ENCODE measurements around the gene ABHD12. TPM values are rescaled to one million over a fixed set of nuclear protein-coding genes. Genes with fewer than 3 reads are reported as not detected.

Gene ABHD12
- total RNA-seq, 3 donors from 2014 or later = 26.9 to 67.7 (median 53.4) TPM

DNA sequence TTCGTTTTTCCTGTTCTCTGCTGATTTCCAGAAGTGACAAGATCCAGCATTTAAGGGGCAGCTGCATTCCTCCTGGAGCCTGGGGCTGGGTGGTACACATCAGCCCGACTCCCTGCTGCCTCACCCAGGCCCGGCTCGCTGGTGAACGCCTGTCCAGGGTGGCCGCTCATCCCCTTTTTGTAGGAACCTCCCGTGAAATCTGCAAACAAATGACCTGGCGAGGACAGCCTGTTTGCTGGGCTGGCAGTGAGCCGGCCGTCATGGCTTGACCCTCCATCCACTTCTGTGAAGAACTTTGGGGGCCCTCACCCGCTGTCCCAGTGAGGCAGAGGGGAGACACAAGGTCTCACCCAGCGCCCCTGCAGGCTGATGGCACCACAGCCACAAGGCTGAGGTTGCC, 103.7 kb downstream of the ABHD12 start:
- no peaks in the 10 kb centered on the region for H3K4me1 ChIP-seq
- peaks cover 15% of the 10 kb centered on the region for H3K36me3 ChIP-seq
- no peak for TF ChIP-seq POLR2A (IDR thresholded peaks at IDR 0.05)
- TF ChIP-seq, protein P1, sequence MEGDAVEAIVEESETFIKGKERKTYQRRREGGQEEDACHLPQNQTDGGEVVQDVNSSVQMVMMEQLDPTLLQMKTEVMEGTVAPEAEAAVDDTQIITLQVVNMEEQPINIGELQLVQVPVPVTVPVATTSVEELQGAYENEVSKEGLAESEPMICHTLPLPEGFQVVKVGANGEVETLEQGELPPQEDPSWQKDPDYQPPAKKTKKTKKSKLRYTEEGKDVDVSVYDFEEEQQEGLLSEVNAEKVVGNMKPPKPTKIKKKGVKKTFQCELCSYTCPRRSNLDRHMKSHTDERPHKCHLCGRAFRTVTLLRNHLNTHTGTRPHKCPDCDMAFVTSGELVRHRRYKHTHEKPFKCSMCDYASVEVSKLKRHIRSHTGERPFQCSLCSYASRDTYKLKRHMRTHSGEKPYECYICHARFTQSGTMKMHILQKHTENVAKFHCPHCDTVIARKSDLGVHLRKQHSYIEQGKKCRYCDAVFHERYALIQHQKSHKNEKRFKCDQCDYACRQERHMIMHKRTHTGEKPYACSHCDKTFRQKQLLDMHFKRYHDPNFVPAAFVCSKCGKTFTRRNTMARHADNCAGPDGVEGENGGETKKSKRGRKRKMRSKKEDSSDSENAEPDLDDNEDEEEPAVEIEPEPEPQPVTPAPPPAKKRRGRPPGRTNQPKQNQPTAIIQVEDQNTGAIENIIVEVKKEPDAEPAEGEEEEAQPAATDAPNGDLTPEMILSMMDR (IDR thresholded peaks at IDR 0.05) = no peak
- TF ChIP-seq POLR2AphosphoS5 (IDR thresholded peaks at IDR 0.05) = no peak
- peak in 1 of 2 donors; percentile 30 for DNase-seq (ENCODE audit: low spot score in 2 of 2)
- H3K4me3 ChIP-seq = no peak overlapping the region
- no peaks in the 10 kb centered on the region for H3K9me3 ChIP-seq
- H3K27ac ChIP-seq = no peak overlapping the region
- no peaks in the 10 kb centered on the region for H3K27me3 ChIP-seq
- intact Hi-C loops (cut with DNase I; ENCODE audit: low total_unique reads) = no loop called here

DNA sequence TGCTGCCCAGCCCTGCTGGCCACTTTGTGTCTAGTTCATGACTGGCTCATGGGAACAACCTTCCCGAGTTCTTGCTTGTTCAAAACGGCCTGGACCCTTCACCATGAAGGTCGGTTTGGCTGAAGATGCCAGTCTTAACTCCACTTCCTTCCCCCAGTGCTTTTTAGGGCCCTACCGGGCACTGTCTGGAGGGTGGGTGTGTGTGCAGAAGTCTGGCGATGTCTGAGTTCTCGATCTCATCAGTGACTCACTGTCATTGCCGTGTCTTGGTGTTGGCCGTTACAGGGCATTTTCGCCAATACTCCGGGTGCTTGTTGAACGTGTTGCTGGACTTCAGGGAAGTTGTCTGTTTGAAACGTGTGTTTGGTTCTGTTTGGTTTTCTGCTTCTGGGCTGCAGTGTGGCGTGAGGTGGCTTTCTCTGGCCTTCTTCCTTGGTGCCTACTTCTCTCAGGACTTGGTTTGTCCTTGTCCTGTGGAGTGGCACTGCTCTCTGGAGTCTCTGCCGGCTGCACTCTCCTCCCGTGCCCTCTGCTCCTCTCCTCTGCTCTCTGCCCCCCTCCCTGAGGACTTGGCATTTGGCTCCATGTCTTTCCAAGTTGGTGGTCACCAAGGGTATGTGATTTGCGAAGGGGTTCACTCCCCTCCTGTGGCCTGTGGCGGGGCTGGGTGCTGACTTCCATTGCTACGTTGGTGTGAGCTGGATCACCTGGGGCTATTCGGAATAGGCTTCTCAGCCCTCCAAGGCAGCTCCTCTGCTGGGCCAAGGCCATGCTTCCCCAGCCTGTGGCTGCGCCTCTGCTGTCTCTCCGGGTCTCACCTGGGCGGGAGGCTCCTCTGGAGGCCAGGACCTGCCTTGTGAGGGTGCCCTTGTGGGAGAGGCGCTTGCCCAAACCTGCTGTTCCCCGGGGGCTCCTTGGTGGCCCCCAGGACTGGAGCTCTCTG, 104.5 kb downstream of the ABHD12 start:
- H3K27ac ChIP-seq = no peak overlapping the region

DNA sequence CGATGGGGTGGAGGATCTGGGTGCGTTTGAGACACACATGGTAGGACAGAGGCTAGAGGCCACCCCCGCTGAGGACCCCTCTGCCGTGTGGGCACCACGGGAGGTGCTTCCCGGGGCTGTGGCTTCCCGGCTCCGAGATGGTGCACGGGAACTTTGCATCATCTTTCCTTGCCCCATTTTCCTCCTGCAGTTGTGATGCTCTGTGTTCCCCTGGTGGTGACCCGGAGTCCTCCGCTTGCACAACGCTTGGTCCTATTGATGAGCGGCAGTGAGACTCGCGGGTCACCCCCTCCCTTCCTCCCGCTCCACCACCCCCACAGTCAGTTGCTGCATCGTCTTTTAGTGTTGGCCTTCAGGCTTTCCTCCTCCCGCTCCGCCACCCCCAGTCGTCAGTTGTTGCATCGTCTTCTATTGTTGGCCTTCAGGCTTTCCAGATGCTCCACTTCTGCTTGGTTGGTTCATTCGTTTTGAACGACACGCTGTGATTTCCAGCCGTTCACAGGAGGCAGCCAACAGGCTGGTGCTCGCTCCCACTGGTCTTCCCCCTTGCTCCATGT, 105.5 kb downstream of the ABHD12 start:
- Histone ChIP-seq H3K4me3 (no peak overlapping the region), H3K9me3 (no peaks in the 10 kb centered on the region), H3K27ac (no peak overlapping the region), H3K36me3 (peaks cover 15% of the 10 kb centered on the region), H3K27me3 (no peaks in the 10 kb centered on the region), H3K4me1 (peaks cover 0 to 4% of the 10 kb centered on the region in 2 donors)
- TF ChIP-seq, protein P1 (IDR thresholded peaks at IDR 0.05) = no peak
- TF ChIP-seq POLR2AphosphoS5 (IDR thresholded peaks at IDR 0.05) (no peak), POLR2A (IDR thresholded peaks at IDR 0.05) (no peak)
- DNase-seq (ENCODE audit: low spot score in 2 of 2) = peak; percentile 16 to 43
- intact Hi-C loops (cut with DNase I; ENCODE audit: low total_unique reads) = no loop called here

More for the DNA sequence above, 104.5 kb downstream of the ABHD12 start:
- TF ChIP-seq POLR2A (IDR thresholded peaks at IDR 0.05) (no peak), POLR2AphosphoS5 (IDR thresholded peaks at IDR 0.05) (no peak)
- TF ChIP-seq, protein P1 (IDR thresholded peaks at IDR 0.05) = no peak
- peak; percentile 13 to 43 for DNase-seq (ENCODE audit: low spot score in 2 of 2)
- Histone ChIP-seq H3K27me3 (no peaks in the 10 kb centered on the region), H3K9me3 (no peaks in the 10 kb centered on the region), H3K4me3 (no peak overlapping the region), H3K36me3 (peaks cover 15% of the 10 kb centered on the region), H3K4me1 (no peaks in the 10 kb centered on the region)
- intact Hi-C loops (cut with DNase I; ENCODE audit: low total_unique reads) = no loop called here

DNA sequence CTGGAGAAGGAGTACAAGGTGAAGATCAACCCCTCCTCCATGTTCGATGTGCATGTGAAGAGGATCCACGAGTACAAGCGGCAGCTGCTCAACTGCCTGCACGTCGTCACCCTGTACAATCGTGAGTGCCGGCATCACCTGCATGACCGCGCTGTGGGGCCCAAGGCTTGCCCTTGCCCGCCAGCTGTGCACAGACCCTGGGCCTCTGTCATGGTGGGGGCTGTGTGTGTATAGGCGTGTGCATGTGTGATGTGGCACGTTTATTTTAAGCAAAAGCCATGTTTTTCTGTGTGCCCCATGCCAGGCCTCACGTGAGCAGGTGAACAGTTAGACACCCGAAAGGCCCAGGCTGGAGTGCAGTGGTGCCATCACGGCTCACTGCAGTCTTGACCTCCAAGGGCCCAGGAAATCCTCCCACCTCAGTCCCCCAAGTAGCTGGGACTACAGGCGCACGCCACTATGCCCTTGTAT, 106.5 kb downstream of the ABHD12 start:
- peaks cover 0 to 9% of the 10 kb centered on the region in 2 donors for H3K4me1 ChIP-seq
- intact Hi-C loops (cut with DNase I; ENCODE audit: low total_unique reads) = no loop called here
- no peaks in the 10 kb centered on the region for H3K27me3 ChIP-seq
- TF ChIP-seq, protein P1 (IDR thresholded peaks at IDR 0.05) = no peak
- TF ChIP-seq POLR2AphosphoS5 (IDR thresholded peaks at IDR 0.05) (no peak), POLR2A (IDR thresholded peaks at IDR 0.05) (no peak)
- no peaks in the 10 kb centered on the region for H3K9me3 ChIP-seq
- DNase-seq (ENCODE audit: low spot score in 2 of 2) = peak; percentile 15 to 40
- no peak overlapping the region for H3K4me3 ChIP-seq
- H3K27ac ChIP-seq = no peak overlapping the region
- H3K36me3 ChIP-seq = peaks cover 15% of the 10 kb centered on the region
